Measurements from ENCODE around the gene ZNF296.

ZNF296 gene

DNA sequence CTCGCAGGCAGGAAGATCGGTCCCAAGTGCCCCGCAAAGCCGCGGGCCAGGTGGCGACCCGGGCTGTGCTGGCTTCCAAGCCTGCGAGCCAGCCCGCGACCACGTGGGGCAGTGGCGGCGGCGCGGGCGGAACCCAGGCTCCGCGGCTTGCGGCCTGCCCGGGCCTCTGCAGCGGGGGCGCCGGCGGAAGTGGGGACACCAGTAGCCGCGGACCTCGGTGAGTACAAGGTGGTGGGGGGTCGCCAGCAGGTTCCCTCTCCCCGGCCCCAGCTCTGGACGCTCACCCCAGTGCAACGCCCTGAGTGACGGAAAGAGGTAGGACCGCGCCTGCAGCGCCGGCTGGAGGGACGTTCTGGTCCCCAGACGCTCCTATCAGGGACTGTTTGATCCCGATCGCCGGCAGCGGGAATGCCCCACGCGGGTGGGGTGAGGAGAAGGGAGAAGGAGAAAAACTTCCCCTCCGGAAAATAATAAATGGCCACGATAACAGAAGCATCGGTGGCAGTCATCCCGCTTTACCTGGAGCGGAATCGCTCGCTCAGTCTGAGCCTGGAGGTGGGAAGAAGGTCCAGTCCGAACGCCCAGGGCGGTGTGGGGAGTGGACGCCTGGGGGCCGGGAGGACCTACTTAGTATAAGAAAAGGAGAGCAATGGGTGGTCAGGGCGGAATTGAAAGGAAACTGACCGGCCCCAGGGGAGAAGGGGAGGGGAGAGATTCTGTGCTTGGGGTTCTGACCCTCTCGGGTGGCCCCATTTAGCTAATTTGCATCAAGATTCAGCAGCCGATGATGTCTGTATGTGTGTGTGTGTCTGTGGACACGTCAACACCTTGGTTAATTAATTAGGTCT lies 3.0 kb upstream of the ZNF296 start, which contains the start of gene GEMIN7:
GEMIN7 (plus strand) TSS at position 198 of the 848 bp plus-strand sequence. CDS start 10,855 bp downstream, outside the sequence.
- DNase-seq = peak; percentile 34

DNA sequence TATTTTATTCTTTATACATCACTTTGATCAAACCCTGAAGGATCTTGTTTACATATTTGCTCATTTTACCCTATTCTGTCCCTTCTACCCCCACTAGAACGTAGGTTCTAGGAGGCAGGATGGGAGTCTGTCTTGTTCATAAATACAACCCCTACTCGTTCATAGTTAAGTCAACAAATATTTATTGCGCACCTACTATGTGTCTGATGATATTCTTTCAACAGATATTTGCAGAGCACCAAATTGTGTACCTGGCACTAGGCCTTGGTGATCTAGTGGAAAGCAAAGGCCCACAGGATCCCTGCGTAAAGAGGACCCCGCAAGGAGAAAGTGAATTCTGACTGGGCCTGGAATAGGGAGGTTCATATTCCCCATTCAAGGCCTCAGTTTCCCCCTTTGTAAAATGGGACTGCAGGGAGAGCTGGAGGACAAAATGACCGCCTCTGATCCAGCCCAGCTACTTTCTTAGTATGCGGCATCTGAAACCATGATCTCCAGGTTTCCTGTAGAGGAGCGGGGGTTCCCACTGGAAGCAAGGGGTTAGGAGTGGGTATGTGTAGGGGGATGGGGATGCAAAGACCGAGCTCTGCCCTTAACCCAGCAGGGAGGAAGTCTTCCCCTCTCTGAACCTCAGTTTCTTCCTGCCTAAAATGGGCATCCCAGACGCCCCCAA lies 2.2 kb upstream of the ZNF296 start:
- no peak for DNase-seq

- DNase-seq = no peak
Observed at GRCh38 chr19:45076851-45077730, 813 bp upstream of the ZNF296 start.

- DNase-seq = no peak
Observed at GRCh38 chr19:45075301-45076028, 813 bp downstream of the ZNF296 start.

- DNase-seq = no peak
Observed at GRCh38 chr19:45074744-45075300, 1.5 kb downstream of the ZNF296 start.

- DNase-seq = no peak
Observed at GRCh38 chr19:45071969-45072790, 4.1 kb downstream of the ZNF296 start.

GRCh38 chr19:45071545-45071938 lies 4.7 kb downstream of the ZNF296 start:
- no peak for DNase-seq

DNA sequence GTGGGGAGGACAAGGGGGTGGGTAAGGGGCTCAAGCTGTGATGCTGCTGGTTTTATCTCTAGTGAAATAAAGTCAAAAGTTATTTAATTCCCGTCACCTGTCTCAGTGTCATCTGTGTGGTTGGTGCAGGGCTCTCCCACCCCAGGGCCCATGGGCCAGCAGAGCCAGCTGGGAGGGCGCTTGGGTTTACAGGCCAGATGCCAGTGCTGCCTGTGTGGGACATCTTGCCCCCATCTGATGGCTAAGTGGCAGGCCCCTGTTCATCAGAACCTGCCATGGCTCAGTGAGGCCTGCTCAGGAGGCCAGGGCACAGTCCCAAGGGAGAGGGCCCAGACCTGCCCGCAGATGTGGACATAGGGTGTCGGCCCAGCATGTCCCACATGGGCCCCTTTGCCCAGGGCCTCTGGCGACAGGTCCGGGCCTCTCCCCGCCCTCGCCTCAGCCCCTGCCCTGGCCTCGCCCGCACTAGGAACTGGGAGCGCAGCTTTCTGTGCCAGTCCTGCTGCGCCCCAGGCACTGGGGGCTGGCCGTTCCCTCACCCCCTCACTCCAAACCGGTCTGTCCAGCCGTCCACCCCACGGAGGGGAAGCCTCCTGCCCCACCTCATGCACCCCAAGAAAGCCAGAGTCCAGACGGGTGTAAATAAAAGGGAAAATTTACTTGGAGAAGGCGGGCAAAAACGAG lies 5.3 kb downstream of the ZNF296 start:
- DNase-seq = no peak

DNA sequence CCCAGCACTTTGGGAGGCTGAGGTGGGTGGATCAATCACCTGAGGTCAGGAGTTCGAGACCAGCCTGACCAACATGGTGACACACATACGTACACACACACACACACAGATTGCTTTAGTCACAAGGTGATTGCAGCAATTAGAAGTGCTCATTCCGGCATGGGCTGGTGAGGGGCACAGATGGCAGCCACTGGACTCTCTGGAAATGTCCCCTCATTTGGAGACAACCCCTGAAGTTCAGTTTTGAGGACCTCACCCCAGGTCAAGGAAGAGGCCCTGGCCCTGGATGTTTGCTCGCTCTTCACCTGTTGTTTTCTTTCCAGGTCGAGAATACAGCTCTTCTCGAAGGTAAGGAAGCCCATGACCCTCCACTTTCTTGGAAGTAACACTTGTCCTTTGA lies 6.1 kb downstream of the ZNF296 start:
- no peak for DNase-seq

DNA sequence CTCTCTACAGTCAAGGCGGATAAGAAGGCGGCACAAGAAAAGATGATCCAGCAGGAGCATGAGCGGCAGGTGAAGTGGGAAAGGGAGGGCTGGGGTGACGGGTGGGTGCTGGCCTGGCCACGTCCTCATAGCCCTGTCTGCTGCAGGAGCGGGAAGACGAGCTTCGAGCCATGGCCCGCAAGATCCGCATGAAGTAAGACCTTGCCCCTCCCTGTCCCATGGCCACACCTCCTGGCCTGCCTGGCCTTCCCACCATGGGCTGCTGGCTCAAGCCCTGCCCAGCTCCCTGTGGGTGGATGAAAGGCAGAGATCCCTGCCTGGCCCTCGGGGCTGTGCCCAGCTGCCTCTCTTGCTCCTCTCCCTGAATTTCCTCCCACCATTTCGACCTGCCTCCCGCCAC lies 7.2 kb downstream of the ZNF296 start:
- no peak for DNase-seq

- no peak for DNase-seq
Observed at GRCh38 chr19:45068041-45068440, 8.2 kb downstream of the ZNF296 start.

- no peak for DNase-seq
Observed at GRCh38 chr19:45066921-45067661, 9.2 kb downstream of the ZNF296 start.

DNA sequence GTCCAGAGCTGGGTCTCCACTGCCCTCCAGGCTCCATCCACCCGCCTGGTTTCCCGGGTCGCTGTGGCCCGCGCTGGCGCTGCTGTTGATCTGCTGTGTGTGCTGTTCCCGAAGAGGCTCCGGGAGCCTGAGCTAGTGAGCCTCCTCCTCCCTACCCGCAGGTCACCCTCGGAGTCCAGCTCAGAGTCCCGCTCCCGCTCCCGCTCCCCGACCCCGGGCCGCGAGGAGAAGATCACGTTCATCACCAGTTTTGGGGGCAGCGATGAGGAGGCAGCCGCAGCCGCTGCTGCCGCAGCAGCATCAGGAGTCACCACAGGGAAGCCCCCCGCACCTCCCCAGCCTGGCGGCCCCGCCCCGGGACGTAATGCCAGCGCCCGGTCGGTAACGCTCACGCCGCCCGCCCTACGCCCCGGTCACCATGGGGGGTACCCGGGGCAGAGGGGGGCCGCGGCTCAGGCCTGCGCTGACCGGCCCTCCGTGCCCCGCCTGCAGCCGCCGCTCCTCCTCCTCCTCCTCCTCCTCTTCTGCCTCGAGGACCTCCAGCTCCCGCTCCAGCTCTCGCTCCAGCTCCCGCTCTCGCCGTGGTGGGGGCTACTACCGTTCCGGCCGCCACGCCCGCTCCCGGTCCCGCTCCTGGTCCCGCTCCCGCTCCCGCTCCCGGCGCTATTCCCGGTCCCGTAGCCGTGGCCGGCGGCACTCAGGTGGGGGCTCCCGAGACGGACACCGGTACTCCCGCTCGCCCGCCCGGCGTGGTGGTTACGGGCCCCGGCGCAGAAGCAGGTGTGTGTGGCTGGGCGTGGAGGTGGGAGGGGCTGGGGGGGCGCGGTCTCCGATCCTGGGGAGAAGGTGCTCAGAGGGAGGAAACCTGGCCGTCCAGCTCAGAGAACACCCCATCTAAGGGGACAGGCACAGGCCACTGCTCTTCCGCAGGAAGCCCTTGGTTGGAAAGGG lies 12.2 kb downstream of the ZNF296 start:
- no peak for DNase-seq

DNA sequence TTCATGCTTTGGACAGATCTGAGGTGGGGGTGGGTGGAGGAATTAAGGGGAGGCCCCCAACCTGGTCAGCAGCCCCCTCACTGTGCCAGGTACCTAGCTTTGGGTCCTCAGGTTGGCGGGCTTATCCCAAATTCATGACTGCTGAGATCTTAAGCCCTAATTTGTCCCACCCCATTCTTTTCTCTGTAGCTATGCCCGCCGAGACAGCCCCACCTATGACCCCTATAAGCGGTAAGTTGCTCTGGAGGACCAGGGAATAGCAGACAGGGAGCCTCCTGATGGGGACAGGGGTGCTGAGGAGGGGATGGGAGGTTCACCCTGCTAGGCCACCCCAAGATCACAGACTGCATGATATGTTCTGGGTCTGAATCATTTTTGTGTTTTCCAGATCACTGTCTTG lies 14.3 kb downstream of the ZNF296 start:
- DNase-seq = no peak

- DNase-seq = no peak
Observed at GRCh38 chr19:45059258-45059965, 16.9 kb downstream of the ZNF296 start.

DNA sequence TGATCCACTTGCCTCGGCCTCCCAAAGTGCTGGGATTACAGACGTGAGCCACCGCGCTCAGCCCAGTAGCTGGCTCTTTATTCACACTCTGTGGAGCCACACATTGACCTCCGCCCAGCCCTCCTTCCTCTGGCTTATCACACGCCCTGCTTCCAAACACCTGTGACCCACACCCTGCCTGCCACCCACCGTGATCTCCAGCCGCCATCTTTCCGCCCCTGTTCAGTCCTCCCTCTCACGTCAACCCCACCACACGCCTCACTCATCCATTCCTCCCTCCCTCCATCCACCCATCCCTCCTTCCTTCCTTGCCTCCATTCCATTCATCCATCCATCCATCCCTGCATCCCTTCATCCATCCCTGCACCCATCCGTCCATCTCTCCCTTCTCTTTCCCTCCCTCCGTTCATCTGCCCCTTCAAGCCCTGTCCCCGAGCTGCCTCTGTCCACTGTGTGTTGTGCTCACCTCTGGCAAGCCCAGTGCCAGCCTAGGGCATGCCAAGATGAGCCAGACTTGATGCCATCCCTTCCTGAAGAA lies 17.6 kb downstream of the ZNF296 start:
- DNase-seq = no peak

DNA sequence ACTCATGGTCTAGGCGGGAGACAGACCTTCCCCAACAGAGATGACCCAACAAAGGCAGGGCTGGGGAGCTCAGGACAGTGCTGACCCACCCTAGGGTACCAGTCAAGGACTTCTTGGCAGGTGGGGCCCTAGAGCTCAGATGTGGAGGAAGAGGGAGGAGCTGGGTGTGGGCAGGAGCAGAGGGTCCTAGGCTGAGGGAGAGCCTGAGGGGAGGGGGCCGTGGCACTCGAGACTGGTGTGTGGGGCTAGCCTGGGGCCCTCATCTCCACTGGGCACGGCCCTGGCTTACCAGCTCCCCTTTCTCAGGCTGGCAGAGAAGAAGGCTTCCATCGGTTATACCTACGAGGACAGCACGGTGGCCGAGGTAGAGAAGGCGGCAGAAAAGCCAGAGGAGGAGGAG lies 18.8 kb downstream of the ZNF296 start:
- no peak for DNase-seq

DNA sequence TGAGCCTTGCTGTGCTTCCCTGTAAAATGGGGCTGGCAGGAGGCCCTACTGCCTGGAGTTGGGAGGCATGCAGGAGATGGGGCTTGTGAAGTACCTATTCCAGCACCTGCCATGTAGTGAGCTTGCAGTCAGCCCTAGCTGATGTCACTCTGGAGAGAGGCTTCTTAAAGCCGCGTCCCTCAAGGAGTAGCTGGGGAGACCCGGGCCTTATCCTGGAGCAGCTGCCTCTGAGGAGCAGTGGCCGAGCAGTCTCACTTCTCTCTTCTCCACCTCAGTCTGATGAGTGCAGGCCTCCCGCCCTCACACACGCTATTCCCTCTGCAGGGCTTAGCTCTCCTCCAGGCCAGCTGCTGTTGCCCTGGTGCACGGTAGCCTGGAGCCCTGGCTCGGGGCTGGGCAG lies 19.4 kb downstream of the ZNF296 start:
- DNase-seq = no peak
